ENCODE results near the gene DRC7. TPM values are rescaled to one million over a fixed set of nuclear protein-coding genes. Genes with fewer than 3 reads are reported as not detected.
A peak's percentile ranks its signal among the peaks of the same experiment; 100 is the strongest.

DRC7 gene
- total RNA-seq, 1 donor from 2014 or later = 0.41 TPM

DNA sequence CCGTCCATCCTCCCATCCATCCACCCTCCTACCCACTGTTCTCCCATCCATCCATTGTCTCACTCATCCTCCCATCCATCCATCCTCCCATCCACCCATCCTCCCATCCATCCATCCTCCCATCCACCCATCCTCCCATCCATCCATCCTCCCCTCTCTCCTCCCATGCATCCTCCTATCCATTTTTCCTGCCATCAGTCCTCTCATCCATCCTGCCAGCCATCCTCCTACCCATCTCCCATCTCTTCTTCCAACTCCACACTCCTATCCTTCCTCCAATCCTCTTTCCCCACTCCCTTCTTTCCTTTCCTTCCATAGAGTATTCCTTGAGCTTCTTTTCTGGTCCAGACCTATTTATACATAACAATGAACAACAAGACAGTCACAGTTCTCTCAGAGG is 12.1 kb downstream of the DRC7 start:
- H3K4me3 Mint-ChIP-seq = peak overlapping the region; percentile 4

DNA sequence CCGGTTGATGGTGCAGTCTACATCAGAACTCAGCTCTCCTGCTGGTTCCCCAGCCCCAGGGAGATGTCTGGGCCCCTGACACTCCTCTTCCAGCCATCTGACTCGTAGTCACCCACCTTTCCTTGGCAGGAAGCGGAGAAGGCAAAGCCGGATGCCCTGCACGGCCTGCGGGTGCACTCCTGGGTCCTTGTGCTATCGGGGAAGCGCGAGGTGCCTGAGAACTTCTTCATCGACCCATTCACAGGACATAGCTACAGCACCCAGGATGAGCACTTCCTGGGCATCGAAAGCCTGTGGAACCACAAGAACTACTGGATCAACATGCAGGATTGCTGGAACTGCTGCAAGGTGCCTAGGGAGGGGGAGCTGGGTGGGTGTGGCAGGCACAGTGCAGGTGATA is 12.7 kb downstream of the DRC7 start:
- H3K27ac Mint-ChIP-seq = no peak overlapping the region
- Histone ChIP-seq H3K9me3 (ENCODE audit: low read depth) (no peaks in the 10 kb centered on the region), H4K20me1 (ENCODE audit: low read depth) (no peaks in the 10 kb centered on the region), H3K79me2 (ENCODE audit: low read depth) (no peaks in the 10 kb centered on the region), H3K36me3 (no peaks in the 10 kb centered on the region), H3F3A (ENCODE audit: low read depth) (no peaks in the 10 kb centered on the region), H3K9ac (no peak overlapping the region), H3K27me3 (no peaks in the 10 kb centered on the region), H3K27ac (no peak overlapping the region), H3K4me2 (no peak overlapping the region), H2AFZ (replicated peaks) (no peak overlapping the region), H3K4me1 (no peaks in the 10 kb centered on the region), H3K4me3 (no peak overlapping the region)
- TF ChIP-seq, protein P1, sequence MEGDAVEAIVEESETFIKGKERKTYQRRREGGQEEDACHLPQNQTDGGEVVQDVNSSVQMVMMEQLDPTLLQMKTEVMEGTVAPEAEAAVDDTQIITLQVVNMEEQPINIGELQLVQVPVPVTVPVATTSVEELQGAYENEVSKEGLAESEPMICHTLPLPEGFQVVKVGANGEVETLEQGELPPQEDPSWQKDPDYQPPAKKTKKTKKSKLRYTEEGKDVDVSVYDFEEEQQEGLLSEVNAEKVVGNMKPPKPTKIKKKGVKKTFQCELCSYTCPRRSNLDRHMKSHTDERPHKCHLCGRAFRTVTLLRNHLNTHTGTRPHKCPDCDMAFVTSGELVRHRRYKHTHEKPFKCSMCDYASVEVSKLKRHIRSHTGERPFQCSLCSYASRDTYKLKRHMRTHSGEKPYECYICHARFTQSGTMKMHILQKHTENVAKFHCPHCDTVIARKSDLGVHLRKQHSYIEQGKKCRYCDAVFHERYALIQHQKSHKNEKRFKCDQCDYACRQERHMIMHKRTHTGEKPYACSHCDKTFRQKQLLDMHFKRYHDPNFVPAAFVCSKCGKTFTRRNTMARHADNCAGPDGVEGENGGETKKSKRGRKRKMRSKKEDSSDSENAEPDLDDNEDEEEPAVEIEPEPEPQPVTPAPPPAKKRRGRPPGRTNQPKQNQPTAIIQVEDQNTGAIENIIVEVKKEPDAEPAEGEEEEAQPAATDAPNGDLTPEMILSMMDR (IDR thresholded peaks at IDR 0.05) = no peak
- TF ChIP-seq EZH2 (IDR thresholded peaks at IDR 0.05) (no peak), EZH2phosphoT487 (IDR thresholded peaks at IDR 0.05) (no peak)
- H3K36me3 Mint-ChIP-seq = no peaks in the 10 kb centered on the region
- no peak overlapping the region for H3K4me3 Mint-ChIP-seq
- no peak for DNase-seq (ENCODE audit: low spot score)
- no peaks in the 10 kb centered on the region for H3K27me3 Mint-ChIP-seq (ENCODE audit: insufficient read depth, low read depth)
- no peaks in the 10 kb centered on the region for H3K9me3 Mint-ChIP-seq
- no peaks in the 10 kb centered on the region for H3K4me1 Mint-ChIP-seq

More for the DNA sequence above, 12.1 kb downstream of the DRC7 start:
- no peaks in the 10 kb centered on the region for H3K27me3 Mint-ChIP-seq (ENCODE audit: insufficient read depth, low read depth)
- DNase-seq (ENCODE audit: low spot score) = no peak
- Histone ChIP-seq H3K4me3 (no peak overlapping the region), H3K27ac (no peak overlapping the region), H3K79me2 (ENCODE audit: low read depth) (no peaks in the 10 kb centered on the region), H3K9ac (no peak overlapping the region), H3K4me2 (no peak overlapping the region), H3K9me3 (ENCODE audit: low read depth) (no peaks in the 10 kb centered on the region), H3K27me3 (no peaks in the 10 kb centered on the region), H3F3A (ENCODE audit: low read depth) (no peaks in the 10 kb centered on the region), H4K20me1 (ENCODE audit: low read depth) (no peaks in the 10 kb centered on the region), H3K36me3 (no peaks in the 10 kb centered on the region), H2AFZ (replicated peaks) (no peak overlapping the region), H3K4me1 (peaks cover 2% of the 10 kb centered on the region)
- TF ChIP-seq EZH2phosphoT487 (IDR thresholded peaks at IDR 0.05) = no peak
- no peak for TF ChIP-seq EZH2 (IDR thresholded peaks at IDR 0.05)
- TF ChIP-seq, protein P1 (IDR thresholded peaks at IDR 0.05) = no peak
- no peaks in the 10 kb centered on the region for H3K9me3 Mint-ChIP-seq
- H3K4me1 Mint-ChIP-seq = peaks cover 5% of the 10 kb centered on the region
- no peaks in the 10 kb centered on the region for H3K36me3 Mint-ChIP-seq
- H3K27ac Mint-ChIP-seq = no peak overlapping the region

DNA sequence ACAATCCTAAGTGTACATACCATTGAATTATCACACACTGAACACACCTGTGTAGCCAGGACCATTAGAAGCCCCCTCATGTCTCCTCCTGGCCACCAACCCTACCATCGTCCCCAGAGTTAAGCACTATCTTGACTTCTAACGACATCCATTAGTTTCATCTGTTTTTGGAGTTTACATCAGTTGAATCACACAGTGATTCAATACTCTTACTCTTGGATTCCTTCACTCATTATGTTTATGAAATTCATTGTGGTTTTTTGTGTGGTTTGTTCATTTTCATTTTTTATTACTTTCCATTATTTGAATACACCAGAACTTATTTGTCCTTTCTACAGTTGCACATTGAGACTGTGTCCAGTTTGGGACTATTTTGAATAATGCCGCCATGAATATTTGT is 13.6 kb downstream of the DRC7 start:
- no peak overlapping the region for H3K4me3 ChIP-seq
- Mint-ChIP-seq H3K27ac (no peak overlapping the region), H3K4me1 (no peaks in the 10 kb centered on the region), H3K4me3 (no peak overlapping the region), H3K9me3 (no peaks in the 10 kb centered on the region), H3K27me3 (ENCODE audit: insufficient read depth, low read depth) (no peaks in the 10 kb centered on the region), H3K36me3 (no peaks in the 10 kb centered on the region)
- H3K9ac ChIP-seq = no peak overlapping the region
- no peak for DNase-seq (ENCODE audit: low spot score)
- H3K4me2 ChIP-seq = no peak overlapping the region
- TF ChIP-seq, protein P1 (IDR thresholded peaks at IDR 0.05) = no peak
- no peak for TF ChIP-seq EZH2phosphoT487 (IDR thresholded peaks at IDR 0.05)
- TF ChIP-seq EZH2 (IDR thresholded peaks at IDR 0.05) = no peak
- H3K79me2 ChIP-seq (ENCODE audit: low read depth) = no peaks in the 10 kb centered on the region
- no peaks in the 10 kb centered on the region for H3K27me3 ChIP-seq
- H3F3A ChIP-seq (ENCODE audit: low read depth) = no peaks in the 10 kb centered on the region
- no peaks in the 10 kb centered on the region for H3K36me3 ChIP-seq
- H4K20me1 ChIP-seq (ENCODE audit: low read depth) = no peaks in the 10 kb centered on the region
- H3K4me1 ChIP-seq = no peaks in the 10 kb centered on the region
- no peak overlapping the region for H2AFZ ChIP-seq (replicated peaks)
- no peaks in the 10 kb centered on the region for H3K9me3 ChIP-seq (ENCODE audit: low read depth)
- no peak overlapping the region for H3K27ac ChIP-seq

Data from neural progenitor cell (in vitro differentiated cells).